Measurements from ENCODE around the gene LTBP2. TPM values are rescaled to one million over a fixed set of nuclear protein-coding genes. Genes with fewer than 3 reads are reported as not detected.

Gene LTBP2
- total and polyA plus RNA-seq, 3 donors from 2014 or later, result 19.6 to 45.3 (median 23.3) TPM

- intact Hi-C loops (cut with DNase I; ENCODE audit: low total_unique reads), result loop anchor here (10.0 kb wide), 1 partner anchor 104 kb away; no protein-coding TSS in a partner anchor
- no peaks in the 10 kb centered on the region for H3K9me3 ChIP-seq
- TF ChIP-seq POLR2A (IDR thresholded peaks at IDR 0.05) (no peak), CTCF (IDR thresholded peaks at IDR 0.05) (no peak)
- no peak overlapping the region for H3K27ac ChIP-seq
- no peak for DNase-seq
- H3K4me3 ChIP-seq, result no peak overlapping the region
- WGBS, 2 donors, result 83 to 90% methylated on average over 9 to 10 of the region's 10 CpGs
- H3K27me3 ChIP-seq, result no peaks in the 10 kb centered on the region
- no peaks in the 10 kb centered on the region for H3K4me1 ChIP-seq
- no peaks in the 10 kb centered on the region for H3K36me3 ChIP-seq (ENCODE audit: low read depth, missing control alignments)
Observed at GRCh38 chr14:74500417-74501134, 111.5 kb downstream of the LTBP2 start.

- Histone ChIP-seq H3K27ac (no peak overlapping the region), H3K27me3 (no peaks in the 10 kb centered on the region), H3K4me1 (peaks cover 12% of the 10 kb centered on the region), H3K36me3 (ENCODE audit: low read depth, missing control alignments) (no peaks in the 10 kb centered on the region), H3K4me3 (no peak overlapping the region), H3K9me3 (no peaks in the 10 kb centered on the region)
- intact Hi-C loops (cut with DNase I; ENCODE audit: low total_unique reads), result no loop called here
- no peak for TF ChIP-seq POLR2A (IDR thresholded peaks at IDR 0.05)
- no peak for TF ChIP-seq CTCF (IDR thresholded peaks at IDR 0.05)
- no peak for DNase-seq
- 44 to 61% methylated on average over 2 of the region's 2 CpGs for WGBS, 2 donors
Observed at GRCh38 chr14:74495356-74495755, 116.7 kb downstream of the LTBP2 start.

- Histone ChIP-seq H3K4me3 (peak within 1 kb of the TSS; percentile 78 to 94), H3K27ac (peak within 1 kb of the TSS; percentile 94 to 97), H3K27me3 (no peaks in the 10 kb centered on the region), H3K36me3 (ENCODE audit: low read depth, missing control alignments) (no peaks in the 10 kb centered on the region), H3K4me1 (peaks cover 12% of the 10 kb centered on the region), H3K9me3 (no peaks in the 10 kb centered on the region)
- intact Hi-C loops (cut with DNase I; ENCODE audit: low total_unique reads), result no loop called here
- TF ChIP-seq CTCF (IDR thresholded peaks at IDR 0.05) (no peak), POLR2A (IDR thresholded peaks at IDR 0.05) (peak; percentile 72)
- peak; percentile 100 for DNase-seq
- WGBS, 2 donors, result 1% methylated on average over 47 to 66 of the region's 73 CpGs
Observed at GRCh38 chr14:74493343-74494261, 118.4 kb downstream of the LTBP2 start, which contains the start of gene ISCA2. TSS of gene ISCA2 (plus strand) at chr14:74493765. CDS start at chr14:74493775, 10 bp downstream.

- H3K9me3 ChIP-seq, result no peaks in the 10 kb centered on the region
- DNase-seq, result no peak
- 0% methylated on average over 11 to 15 of the region's 35 CpGs for WGBS, 2 donors
- peak within 1 kb of the TSS; percentile 78 to 94 for H3K4me3 ChIP-seq
- H3K36me3 ChIP-seq (ENCODE audit: low read depth, missing control alignments), result no peaks in the 10 kb centered on the region
- H3K4me1 ChIP-seq, result peaks cover 12% of the 10 kb centered on the region
- peak within 1 kb of the TSS; percentile 94 to 97 for H3K27ac ChIP-seq
- peak in 1 of 3 experiments; percentile 1 for TF ChIP-seq CTCF (IDR thresholded peaks at IDR 0.05)
- peak; percentile 60 for TF ChIP-seq POLR2A (IDR thresholded peaks at IDR 0.05)
- no peaks in the 10 kb centered on the region for H3K27me3 ChIP-seq
- intact Hi-C loops (cut with DNase I; ENCODE audit: low total_unique reads), result no loop called here
Observed at GRCh38 chr14:74492776-74493342, 119.2 kb downstream of the LTBP2 start, which contains the start of gene NPC2. TSS of gene NPC2 (minus strand) at chr14:74493305. CDS start at chr14:74493274, 31 bp downstream.

All from testis (tissue), 3 donors.